HG03521 (cell line): ENCODE data around the gene TBC1D12.
"Not testable (repeated sequence)": the region's sequence is repeated elsewhere in the genome, so short reads cannot be mapped to it uniquely, and the experiment has no call there.

ENCODE experiments used
- ATAC-seq: cut with Tn5 transposase; IDR thresholded peaks from one replicate; pipeline ENCODE4 v1.9.1; 2021; ENCODE audit warnings: mild to moderate bottlenecking, moderate library complexity; ENCODE audit not compliant: unreplicated experiment

TBC1D12 gene

GRCh38 chr10:94450782-94451181 lies 48.4 kb downstream of the TBC1D12 start:
- no peak for ATAC-seq

DNA sequence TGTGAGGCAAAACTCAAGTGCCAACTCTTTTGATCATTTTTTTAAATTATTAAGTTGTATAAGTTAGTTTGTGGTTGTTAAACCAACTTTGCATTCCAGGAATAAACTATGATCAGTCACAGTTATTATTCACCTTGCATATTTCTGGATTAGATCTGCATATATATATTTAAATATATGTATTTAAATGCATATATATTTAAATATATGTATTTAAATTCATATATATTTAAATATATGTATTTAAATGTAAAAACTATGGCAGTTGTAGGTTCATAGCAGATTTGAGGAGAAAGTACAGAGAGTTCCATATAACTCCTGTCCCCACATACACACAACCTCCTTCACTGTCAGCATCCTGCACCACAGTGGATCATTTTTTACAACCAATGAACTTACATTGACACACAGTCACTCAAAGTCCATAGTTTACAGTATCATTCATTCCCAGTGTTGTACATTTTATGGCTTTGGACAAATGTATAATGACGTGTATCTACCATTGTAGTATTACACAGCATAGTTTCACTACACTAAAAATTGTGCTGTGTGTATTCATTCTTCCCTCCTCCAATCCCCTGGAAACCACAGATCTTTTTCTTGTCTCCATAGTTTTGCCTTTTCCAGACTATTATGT lies 49.7 kb downstream of the TBC1D12 start:
- ATAC-seq: no peak

DNA sequence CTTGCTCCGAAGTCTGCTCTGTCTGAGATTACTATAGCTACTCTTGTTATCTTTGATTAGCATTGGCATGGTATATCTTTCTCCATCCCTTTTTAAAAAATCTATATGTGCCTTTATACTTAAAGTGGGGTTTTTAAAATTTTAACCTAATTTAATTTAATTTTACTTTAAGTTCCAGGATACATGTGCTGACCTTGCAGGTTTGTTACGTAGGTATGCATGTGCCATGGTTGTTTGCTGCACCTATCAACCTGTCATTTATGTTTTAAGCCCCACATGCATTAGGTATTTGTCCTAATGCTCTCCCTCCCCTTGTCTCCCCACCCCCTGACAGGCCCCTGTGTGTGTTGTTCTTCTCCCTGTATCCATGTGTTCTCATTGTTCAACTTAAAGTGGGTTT lies 54.6 kb downstream of the TBC1D12 start:
- ATAC-seq: no peak

DNA sequence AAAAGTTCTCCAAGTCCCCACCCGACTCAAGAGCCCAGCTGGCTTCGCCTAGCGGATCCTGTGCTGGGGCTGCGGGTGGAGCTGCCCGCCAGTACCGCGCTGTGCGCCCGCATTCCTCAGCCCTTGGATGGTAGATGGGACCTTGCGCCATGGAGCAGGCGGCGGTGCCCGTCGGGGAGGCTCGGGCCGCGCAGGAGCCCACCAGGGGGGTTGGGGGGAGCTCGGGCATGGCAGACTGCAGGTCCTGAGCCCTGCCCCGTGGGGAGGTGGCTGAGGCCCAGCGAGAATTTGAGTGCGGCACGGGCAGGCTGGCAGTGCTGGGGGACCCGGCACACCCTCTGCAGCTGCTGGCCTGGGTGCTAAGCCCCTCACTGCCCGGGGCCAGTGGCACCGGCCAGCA lies 57.0 kb downstream of the TBC1D12 start:
- no peak for ATAC-seq

DNA sequence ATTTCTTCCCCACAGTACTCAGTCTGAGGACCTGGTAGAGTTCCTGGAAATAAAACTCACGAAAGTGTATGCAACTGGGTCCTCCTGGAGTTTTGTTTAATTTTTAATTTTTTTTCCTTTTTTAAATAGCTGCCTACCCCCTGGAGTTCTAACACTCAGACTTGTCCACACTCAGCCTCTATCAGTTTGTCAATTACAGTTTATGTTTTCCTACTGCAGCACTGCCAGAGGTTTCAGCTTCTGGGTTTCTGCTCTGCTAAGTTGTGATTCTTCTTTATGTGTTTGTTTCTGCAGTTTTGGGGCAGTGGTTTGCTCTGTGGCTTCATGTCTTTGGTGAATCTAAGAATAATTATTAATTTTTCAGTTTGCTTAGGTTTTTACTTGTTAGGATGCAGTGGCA lies 59.2 kb downstream of the TBC1D12 start:
- ATAC-seq: no peak

- no peak for ATAC-seq
These were observed 59.8 kb downstream of the TBC1D12 start for GRCh38 chr10:94462130-94462529.

DNA sequence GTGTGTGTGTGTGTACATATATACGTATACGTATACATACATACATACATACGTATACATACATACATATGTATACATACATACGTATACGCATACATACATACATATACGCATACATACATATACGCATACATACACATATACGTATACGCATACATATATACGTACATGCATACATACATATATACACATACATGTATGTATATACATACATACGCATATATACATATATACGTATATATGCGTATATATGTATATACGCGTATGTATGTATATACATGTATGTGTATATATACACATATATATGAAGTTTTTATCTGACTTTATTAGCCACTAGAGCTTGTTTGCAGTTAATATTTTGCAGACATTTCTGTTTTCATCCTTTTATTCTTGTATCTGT lies 63.3 kb downstream of the TBC1D12 start:
- no peak for ATAC-seq

GRCh38 chr10:94481410-94481809 lies 79.1 kb downstream of the TBC1D12 start:
- ATAC-seq: no peak

DNA sequence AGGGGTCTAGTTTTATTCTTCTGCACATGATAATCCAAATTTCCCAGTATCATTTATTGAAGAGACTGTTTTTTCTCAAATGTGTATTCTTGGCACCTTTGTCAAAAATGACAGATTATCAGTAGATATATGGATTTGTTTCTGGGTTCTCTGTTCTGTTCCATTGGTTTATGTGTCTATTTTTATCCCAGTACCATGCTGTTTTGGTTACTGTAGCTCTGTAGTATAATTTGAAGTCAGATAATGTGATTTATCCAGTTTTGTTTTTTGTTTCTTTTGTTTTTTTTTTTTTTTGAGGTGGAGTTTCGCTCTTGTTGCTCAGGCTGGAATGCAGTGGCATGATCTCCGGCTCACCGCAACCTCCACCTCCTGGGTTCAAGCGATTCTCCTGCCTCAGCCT lies 81.6 kb downstream of the TBC1D12 start:
- ATAC-seq: no peak

DNA sequence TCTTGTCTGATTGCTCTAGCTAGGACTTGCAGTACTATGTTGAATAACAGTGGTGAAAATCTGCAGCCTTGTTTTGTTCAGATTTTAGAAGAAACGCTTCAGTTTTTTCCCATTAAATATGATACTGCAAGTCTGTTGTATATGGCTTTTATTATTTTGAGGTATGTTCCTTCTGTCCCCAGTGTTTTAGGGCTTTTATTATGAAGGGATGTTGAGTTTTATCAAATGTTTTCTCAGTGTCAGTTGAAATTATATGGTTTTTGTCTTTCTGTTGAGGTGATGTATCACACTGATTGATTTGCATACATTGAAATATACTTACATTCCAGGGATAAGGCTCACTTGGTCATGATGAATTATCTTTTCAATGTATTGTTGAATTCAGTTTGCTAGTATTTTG lies 82.8 kb downstream of the TBC1D12 start:
- ATAC-seq: no peak

DNA sequence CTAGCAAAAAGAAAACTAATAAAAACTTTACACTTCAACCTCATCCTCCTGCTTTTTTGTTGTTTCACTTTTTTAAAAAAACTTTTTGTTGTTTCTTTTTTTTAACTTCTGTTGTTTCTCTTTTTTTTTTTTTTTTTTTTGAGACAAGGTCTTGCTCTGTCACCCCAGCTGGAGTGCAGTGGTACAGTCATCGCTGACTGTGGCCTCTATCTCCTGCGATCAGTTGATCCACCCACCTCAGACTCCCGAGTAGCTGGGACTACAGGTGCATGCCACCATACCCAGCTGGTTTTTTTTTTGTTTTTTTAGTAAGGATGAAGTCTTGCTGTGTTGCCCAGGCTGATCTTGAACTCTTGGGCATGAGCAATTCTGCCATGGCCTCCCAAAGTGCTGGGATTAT lies 85.2 kb downstream of the TBC1D12 start:
- ATAC-seq: no peak

DNA sequence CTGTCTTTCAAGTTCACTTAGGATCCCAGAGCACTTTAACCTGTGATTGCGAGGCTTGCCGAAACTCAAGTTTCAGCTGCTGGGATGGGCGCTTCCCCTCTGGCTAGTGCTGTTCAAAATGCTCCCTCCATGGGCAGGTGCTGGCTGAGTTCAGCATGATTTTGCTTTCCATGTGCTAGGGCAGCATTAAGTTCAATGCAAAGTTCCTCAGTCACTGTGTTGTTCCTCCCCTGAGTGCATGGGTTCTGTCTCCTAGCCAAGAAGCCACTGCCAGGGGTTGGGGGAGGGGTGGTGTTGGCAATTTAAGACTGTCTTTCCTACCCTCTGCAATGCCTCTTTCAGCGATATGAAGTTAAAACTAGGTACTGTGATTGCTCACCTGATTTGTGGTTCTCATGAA lies 86.8 kb downstream of the TBC1D12 start:
- ATAC-seq: no peak

DNA sequence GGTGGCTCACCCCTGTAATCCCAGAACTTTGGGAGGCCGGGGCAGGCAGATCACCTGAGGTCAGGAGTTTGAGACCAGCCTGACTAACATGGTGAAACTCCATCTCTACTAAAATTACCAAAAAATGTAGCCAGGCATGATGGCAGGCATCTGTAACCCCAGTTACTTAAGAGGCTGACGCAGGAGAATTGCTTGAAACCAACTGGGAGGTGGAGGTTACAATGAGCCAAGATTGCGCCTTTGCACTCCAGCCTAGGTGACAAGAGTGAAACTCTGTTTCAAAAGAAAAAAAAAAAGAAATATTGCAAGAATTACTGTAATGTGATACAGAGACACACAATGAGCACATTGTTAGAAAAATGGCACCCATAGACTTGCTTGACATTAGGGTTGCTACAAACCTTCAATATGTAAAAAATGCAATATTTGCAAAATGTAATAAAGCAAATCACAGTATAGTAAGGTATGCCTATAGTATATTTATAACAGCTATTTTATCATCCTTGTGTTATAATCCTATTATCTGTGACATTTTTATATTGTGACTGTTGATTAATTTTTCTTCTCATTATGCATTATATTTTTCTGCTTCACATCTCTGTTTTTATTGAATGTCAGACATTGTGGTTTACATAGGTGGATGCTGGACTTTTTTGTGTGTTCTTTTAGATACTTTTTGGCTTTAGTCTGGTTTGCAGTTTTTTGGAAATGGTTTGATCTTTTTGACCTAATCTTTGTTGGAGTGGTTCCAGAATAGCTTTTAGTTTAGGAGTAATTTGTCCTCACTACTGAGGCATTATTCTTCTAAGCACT lies 87.8 kb downstream of the TBC1D12 start:
- no peak for ATAC-seq

DNA sequence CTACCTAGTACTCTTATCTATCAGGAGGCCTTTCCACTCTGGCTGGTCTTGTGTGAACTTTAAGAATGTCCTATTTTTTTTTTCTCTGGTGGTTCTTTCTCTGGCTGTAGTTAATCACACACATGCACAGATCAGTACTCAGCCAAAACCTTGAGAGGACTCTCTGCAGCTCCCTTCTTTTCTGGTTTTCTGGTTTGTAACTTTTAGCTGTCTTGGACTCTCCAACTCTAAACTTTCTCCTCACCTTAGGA lies 88.4 kb downstream of the TBC1D12 start:
- no peak for ATAC-seq

DNA sequence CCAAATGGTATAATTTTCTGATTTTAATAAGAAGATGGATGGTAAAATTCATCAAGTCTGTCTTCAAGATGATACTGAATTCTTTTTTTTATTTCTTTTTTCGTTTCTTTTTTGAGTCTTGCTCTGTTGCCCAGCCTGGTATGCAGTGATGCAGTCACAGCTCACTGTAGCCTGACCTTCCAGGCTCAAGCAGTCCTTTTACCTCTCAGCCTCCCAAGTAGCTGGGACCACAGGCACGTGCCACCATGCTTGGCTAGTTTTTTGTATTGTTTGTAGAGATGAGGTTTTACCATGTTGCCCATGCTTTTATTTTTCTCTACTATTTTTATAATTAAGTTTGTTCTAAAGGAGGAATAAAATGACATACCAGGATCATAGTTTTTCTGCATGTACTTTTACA lies 91.1 kb downstream of the TBC1D12 start:
- no peak for ATAC-seq

GRCh38 chr10:94496010-94496409 lies 93.7 kb downstream of the TBC1D12 start:
- ATAC-seq: no peak

GRCh38 chr10:94496646-94497045 lies 94.3 kb downstream of the TBC1D12 start:
- ATAC-seq: no peak

- ATAC-seq: no peak
These were observed 97.7 kb downstream of the TBC1D12 start for GRCh38 chr10:94500063-94500462.

- ATAC-seq: no peak
These were observed 119.2 kb downstream of the TBC1D12 start for GRCh38 chr10:94521276-94522250.

DNA sequence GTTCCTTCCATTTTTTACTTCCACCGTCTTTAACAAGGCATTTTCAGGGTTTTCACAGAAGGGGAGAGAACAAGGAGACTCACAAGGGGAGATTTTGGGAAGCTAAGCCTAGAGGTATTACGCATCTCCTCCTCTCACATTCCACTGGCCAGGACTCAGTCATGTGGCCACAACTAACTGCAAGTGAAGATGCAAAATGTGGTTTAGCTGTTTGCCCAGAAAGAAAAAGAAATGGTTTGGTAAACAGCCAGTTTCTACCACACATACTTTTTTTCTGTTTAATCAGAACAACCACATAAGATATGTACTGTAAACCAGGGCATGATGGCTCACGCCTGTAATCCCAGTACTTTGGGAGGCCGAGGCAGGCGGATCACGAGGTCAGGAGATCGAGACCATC lies 121.8 kb downstream of the TBC1D12 start:
- ATAC-seq: no peak

DNA sequence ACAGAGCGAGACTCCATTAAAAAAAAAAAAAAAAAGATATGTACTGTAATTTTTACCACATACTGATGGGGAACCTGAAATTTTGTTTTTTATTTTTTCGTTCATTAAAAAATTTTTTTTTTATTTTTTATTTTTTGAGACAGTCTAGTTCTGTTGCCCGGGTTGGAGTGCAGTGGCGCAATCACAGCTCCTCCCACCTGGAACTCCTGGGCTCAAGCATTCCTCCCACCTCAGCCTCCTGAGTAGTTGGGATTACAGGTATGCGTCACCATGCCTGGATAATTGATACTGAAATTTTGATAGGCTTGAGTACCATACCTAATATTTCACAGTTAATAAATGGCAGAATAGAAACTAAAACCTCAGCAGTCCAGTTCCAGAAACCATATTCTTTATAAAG lies 122.4 kb downstream of the TBC1D12 start:
- no peak for ATAC-seq

GRCh38 chr10:94531550-94531949 lies 129.2 kb downstream of the TBC1D12 start:
- ATAC-seq: not testable (repeated sequence)
